ENCODE measurements around the gene NACA.
"Not testable (repeated sequence)": the region's sequence is repeated elsewhere in the genome, so short reads cannot be mapped to it uniquely, and the experiment has no call there.

Gene NACA

DNA sequence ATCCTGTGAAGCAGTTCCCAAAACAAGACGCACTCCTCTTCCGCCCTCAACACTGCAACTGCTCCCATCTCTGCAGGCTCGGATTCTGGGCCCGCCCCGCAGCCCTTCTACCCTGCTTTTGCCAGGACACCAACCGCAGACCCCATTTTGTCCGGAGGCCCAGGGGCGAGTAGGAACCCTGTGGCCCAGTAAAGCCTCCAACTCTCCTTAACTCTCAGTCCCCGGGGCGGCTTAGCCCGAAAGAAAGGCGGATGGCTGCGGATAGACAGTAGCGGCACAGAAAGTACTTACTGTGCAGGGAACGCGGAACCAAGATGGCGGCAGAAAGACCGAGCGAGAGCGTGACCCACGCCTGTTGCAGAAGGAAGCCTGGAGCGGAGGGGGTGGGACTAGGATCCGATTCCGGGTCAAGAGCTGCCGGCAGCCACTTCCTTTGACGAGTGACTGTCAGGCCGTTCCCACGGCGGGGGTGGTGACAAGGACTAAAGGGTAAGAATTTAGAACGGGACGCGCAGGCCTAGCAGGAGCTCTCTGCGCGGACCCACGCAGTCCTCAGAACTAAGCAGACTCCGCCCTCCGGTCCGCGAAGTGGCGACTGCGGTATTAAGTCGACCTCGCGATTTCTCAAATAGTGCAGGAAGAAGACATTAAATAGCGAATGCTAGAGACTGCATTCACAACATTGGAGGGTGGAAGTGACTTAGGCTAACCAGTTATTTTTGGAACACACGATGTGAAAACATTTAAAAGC is at the start of gene NACA:
TSS of gene NACA (minus strand) at position 328 of the 751 bp plus-strand sequence. CDS start 778 bp downstream, outside the sequence.
- peak; percentile 98 for DNase-seq (ENCODE audit: low read depth, low spot score)

DNA sequence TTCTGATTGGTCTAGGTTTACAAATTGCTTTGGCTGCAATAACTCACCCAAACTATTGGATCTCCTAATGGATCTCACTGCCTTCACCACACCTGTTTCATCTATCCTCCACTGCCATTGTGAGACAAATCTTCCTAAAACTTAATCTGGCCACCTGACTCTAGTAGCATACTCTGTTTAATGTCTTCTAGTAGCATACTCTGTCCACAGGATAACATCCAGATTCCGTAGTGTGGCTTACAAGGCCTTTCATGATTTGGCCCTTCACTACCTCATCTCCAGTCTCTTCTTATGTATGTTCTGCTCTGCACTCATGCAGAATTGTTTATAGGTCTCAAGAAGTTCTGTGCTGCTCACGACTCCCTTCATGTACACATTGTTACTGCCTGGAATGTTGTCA is 48.0 kb upstream of the NACA start:
- DNase-seq (ENCODE audit: low read depth, low spot score), result no peak

DNA sequence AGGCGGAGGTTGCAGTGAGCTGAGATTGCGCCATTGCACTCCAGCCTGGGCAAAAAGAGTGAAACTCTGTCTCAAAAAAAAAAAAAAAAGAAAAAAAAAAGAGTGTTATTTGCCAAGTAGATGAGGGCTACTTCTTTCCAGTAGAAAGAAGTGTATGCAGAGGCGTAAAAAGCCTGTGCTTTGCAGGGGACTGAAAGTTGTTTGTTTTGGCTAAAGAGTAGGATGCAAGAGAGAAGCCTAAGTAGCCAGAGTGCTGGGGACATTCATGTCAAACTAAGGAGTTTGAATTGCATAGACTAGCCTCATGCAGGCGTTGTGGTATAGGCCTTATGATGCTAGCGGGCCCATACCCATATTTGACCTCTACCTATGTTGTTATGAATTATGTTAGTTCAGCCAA is 47.5 kb upstream of the NACA start:
- no peak for DNase-seq (ENCODE audit: low read depth, low spot score)

DNA sequence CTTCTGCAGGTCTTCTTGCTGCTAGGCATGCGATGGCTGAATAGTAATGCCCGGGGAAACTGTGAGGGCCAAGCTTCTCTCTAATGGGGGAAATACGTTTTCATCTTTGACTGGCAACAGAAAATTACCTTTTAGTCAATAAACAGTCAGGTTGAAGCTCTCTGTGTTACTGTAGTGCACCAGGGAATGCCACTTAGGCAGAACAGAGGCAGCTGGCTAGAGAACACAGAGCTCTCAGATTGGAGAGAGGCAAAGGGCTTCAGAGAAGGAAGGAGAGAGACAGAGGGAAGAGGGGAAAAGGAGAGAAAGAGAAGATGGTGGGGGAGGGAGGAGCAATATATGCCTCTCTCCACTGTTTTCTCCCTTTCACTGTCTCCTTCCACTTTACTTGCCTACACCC is 44.8 kb upstream of the NACA start:
- no peak for DNase-seq (ENCODE audit: low read depth, low spot score)

DNA sequence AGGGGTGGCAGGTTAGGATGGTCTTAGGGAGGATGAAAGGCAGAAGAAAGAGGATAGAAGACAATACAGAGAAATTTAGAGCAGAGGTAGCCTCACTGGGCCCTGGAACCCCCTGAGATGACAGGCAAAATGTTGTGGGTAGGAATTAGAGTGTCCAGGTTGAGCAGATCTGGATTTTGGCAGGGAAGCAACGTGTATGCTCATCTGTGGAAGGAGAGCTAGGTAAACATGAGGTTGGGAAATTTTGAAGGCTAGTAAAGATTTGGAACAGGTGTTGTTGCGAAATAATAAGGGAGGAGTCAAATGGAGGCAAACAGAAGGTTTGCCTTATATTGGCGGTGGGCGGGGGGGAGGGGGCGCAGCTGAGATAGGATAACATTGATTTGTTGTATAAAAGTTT is 43.3 kb upstream of the NACA start:
- DNase-seq (ENCODE audit: low read depth, low spot score), result no peak

DNA sequence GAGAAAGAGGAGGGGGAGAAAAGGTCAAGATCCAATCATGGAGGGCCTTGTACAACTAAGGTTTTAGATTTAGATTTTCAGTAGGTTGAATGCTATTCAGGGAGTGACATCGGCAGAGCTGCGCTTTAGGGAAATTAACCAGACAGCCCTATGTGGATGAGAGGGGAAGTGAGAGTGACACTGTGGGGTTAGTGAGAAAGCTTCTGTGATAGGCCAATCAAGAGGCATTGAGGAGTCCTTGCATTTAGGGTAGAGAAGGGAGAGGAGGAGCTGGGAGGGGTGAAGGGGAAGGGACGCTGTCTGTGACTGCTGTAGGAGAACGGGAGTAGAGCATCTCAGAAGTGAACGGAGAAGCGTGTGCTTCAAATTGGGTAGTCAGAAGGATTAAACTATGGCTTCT is 41.4 kb upstream of the NACA start:
- no peak for DNase-seq (ENCODE audit: low read depth, low spot score)

DNA sequence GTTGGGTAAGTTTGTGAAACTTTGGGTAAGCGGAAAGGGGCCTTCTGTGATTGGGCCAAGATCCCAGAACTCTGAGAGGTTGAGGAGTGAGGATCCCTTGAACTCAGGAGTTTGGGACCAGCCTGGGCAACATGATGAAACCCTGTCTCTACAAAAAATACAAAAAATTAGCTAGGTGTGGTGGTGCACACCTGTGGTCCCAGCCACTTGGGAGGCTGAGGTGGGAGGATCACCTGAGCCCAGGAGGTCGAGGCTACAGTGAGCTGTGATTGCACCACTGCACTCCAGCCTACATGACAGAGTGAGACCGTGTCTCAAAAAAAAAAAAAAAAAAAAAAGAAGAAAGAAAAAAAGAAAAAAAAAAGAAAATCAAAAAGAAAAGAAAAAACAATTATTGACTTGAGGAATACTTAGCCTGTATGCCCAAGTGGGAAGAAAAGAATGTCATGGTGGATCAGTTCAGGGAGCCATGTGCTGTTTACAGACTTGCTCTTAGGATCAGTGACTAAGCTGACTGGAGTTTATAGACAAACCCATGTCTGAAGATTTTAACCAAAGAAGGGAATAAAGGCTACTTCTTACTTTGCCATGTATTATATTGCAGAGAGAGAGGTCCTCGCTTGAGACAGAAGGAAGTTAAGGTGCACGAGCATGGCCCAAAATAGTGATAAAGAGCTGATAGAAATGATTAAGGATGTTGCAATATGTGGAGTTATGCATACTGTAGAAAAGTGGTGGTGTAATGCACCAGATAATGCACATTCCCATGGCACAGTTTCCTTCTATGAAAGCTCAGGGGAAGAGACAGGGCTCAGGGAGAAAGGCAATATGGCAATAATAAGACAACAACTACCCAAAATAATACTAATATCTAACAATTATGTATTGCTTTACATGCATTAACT is 38.9 kb upstream of the NACA start:
- DNase-seq (ENCODE audit: low read depth, low spot score), result peak; percentile 30

DNA sequence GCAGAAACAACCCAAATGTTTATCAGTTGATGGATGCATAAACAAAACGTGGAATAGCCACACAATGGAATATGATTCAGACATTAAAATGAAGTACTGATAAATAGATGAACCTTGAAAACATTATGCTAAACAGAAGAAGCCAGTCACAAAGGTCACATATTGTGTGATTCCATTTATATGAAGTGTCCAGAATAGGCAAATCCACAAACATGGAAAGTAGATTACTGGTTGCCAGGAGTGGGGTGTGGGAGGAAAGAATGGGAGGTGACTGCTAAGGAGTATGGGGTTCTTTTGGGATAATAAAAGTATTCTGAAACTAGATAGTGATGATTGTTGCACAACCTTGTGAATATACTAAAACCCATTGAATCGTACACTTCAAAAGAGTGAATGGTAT is 36.7 kb upstream of the NACA start:
- no peak for DNase-seq (ENCODE audit: low read depth, low spot score)

DNA sequence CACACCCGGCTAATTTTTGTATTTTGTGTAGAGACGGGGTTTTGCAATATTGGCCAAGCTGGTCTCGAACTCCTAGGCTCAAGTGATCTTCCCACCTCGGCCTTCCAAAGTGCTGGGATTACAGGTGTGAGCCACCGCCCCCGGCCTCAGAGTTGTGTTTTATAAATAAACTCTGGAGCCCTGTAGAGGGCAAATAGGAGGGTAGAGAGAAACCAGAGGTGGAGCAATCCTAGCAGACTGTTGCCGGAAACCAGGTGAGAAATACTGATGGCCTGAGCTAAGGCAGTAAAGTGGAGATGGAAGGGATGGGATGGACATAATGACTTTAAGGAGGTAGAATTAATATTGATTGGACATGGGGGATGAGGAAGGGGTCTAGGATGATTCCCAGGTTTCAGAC is 35.4 kb upstream of the NACA start:
- DNase-seq (ENCODE audit: low read depth, low spot score), result no peak

DNA sequence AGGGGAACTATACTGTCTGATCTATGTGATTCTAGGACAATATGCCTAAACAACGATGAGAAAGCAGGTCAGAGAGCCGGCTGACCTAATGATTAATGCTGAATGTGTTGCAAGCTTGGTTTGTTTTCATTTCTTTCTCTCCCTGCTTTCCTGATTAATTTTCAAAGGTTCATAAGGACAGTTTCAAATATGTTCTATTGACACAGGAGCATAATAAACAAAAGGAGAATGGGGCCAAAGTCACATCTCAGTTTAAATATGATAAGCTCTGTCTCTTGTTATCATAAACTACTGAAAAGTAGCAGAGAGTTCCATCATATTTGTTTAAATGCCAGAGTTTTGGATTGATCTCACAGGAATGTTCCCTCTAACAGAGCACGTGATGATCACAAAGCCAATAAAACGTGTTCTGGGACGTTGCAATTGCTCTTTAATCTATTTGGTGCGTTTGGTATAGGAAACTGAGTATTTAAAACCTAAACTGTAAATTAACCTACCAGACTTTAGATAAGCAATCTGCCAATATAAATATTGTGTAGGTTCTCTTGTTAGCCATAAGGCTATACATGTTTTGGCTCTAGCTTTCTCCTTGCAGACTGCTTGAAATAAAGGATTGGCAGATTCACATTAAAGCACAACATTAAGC is 34.3 kb upstream of the NACA start:
- no peak for DNase-seq (ENCODE audit: low read depth, low spot score)

DNA sequence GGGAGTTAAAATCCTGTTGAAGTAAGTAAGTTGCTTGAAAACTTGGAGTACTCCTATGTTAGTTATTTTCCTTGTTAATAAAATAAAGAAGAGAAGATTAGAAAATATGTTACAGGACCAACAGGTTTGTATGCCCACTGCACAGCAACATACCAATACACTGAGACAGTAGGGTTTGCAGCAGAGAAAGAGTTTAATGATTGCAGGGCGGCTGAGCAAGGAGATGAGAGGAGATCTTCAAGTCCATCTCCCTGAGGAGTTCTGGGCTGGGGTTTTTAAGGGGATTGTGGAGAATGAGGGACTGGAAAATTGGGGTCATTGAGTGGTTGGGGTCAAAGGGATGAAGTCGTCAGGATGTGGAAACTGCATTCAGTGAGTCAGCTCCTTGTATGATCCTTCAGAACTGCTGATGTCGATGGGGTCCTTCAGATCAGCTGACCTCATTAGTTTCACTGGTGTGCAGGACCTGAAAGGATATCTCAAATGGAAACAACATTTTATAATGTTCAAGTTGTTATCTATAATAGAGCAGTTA is 33.7 kb upstream of the NACA start:
- no peak for DNase-seq (ENCODE audit: low read depth, low spot score)

DNA sequence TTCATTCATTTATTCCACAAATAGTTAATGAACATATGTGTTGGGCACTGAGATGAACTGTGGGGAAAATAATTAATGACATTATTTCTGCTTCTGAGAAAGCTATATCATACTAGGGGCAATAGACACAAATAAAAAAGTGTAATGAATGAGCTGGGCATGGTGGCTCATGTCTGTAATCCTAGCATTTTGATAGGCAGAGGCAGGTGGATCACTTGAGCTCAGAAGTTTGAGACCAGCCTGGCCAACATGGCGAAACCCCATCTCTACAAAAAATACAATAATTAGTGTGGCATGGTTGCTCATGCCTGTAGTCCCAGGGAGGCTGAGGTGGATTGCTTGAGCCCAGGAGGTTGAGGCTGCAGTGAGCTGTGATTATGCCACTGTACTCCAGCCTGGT is 32.9 kb upstream of the NACA start:
- DNase-seq (ENCODE audit: low read depth, low spot score), result not testable (repeated sequence)

DNA sequence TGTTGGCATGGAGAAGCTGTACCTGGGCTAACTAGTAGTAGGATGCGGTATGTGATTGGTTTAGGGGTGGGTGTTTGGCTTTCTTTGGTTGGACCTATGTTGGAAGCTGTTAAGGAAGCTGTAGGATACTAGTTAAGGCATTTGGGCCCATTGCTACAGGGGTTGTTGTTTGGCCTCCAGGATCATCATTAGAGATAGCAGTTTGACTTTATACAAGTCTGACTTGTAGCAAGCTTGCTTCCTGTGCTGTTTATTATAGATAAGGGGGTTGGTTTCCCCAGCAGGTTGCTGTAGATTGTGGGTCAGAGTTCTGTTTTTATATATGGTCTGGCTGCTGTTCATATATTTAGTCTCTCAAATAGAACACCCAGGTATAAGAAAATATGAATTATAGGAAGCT is 28.5 kb upstream of the NACA start:
- DNase-seq (ENCODE audit: low read depth, low spot score), result no peak

DNA sequence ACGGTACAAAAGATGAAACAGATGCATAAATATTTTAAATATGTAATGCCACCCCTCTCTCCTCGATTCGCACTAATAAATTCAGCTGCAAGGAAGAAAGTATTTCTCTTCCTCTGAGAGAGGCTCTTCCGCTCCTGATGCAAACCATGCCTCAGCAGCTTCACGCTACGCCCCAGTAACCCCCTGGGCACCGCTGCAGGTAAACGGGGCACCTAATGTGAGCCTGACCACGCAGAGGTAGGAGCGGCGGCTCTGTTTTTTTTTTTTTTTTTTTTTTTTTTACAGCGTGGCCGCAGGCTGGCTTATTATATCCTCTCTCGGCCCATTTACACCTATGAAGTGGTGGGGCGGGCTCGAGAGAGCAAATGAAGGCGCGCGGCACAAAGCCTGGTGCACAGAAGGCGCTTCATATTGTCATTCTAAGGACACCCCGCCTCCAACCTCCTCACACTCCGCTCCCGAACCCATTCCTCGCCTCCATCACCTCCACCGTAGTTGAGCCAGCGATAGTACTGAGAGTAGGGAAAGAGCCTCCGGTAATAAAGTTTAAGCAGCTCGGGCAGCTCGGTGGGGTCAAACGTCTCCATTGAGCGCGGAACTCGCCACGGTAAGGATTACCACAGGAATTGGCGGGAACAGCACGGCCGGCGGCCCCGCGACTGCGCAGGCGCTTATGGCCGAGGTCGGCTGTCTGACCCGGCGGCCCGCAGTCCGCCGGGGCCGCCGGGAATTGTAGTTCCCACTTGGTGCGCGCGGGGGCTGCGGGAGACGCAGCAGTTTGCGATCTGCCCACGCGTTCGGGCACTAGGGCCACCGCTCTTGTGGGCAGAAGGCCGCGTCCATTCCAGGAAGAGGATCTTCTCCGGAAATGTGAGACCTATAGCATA is 26.9 kb upstream of the NACA start, which contains the start of gene PRIM1:
TSS of gene PRIM1 (minus strand) at position 612 of the 887 bp plus-strand sequence. CDS start at position 587, 25 bp downstream.
- peak; percentile 91 for DNase-seq (ENCODE audit: low read depth, low spot score)

DNA sequence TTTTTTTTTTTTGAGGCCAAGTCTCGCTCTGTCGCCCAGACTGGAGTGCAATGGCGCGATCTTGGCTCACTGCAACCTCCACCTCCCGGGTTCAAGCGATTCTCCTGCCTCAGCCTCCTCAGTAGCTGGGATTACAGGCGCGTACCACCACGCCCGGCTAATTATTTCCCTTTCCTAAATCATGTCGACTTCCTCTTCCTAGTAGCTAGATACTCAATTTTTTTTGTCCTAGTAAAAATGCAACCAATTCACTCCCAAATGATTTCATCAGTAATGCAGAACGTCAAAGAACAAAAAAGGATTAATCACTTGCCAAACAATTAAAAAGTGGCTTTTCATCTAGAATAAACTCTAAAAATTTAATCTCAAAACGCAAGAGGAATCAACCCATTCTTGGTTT is 25.5 kb upstream of the NACA start:
- DNase-seq (ENCODE audit: low read depth, low spot score), result not testable (repeated sequence)

DNA sequence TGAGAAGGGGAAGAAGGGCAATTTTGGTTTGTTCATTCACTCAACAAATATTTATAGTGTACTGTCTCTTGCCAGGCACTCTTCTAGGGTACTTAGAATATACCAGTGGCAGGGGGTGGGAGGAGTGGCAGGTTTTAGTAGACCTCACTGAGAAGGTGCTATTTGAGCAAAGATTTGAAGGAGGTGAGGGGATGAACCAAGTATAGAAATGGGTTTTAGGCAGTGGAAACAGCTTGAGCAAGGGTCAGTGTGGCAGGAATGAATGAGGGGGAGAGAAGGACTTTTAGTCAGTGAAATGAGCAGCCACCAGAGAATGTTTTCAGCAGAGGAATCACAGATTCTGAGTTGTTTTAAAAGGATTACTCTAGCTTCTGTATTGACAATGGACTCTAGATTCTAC is 24.8 kb upstream of the NACA start:
- no peak for DNase-seq (ENCODE audit: low read depth, low spot score)

DNA sequence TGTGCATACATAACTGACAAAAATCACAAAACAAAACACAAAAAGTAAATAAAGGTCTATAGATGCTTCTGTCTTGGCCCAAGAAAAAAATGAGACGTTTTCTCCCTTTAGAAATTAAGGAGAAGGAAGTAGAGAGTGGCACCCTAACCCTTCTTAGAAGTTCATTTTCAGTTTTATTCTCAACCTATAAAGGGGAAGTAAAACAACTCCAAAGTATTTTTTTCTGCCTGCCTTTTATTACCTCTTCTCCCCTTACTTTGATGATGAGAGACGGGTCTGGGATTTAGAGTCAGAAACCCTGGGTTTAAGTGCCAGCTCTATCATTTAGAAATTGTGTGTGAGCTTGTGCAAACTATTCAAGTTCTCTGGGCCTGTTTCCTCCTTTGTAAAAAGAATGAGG is 24.3 kb upstream of the NACA start:
- no peak for DNase-seq (ENCODE audit: low read depth, low spot score)

DNA sequence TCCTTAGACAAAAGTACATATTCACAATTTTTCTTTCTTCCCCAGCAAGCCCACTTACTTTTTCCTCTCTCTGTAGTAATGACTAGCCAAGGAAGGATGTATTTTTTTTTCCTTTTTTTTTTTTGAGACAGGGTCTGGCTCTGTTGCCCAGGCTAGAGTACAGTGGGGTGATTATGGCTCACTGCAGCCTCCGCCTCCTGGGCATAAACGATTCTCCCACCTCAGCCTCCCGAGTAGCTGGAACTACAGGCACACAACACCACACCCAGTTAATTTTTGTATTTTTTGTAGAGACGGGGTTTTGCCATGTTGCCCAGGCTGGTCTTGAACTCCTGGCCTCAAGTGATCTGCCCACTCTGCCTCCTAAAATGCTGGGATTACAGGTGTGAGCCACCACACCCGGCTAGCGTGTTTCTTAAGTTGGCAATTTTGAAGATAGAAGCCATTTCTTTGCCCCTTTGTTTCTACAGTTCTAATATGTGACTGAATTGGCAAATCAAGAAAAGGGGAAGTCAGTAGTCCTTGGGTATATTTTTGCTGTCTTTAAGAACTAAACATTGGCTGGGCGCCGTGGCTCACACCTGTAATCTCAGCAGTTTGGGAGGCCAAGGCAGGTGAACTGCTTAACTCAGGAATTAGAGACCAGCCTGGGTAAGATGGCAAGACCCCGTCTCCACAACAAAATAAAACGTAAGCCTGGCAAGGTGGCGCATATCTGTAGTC is 3.2 kb upstream of the NACA start:
- no peak for DNase-seq (ENCODE audit: low read depth, low spot score)

DNA sequence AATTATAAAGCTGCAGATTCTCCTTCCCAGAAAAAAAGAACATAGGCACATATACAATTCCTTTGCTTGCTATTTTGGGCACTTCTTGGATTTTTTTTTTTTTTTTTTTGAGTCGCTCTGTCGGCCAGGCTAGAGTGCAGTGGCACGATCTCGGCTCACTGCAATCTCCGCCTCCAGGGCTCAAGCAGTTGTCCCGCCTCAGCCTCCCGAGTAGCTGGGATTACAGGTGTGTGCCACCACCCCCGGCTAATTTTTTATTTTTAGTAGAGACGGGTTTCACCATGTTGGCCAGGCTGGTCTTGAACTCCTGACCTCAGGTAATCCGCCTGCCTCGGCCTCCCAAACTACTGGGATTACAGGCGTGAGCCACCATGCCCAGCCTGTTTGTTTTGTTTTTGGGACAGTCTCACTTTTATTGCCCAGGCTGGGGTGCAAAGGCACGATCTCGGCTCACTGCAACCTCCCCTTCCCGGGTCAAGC is 1.1 kb upstream of the NACA start:
- DNase-seq (ENCODE audit: low read depth, low spot score), result not testable (repeated sequence)

DNA sequence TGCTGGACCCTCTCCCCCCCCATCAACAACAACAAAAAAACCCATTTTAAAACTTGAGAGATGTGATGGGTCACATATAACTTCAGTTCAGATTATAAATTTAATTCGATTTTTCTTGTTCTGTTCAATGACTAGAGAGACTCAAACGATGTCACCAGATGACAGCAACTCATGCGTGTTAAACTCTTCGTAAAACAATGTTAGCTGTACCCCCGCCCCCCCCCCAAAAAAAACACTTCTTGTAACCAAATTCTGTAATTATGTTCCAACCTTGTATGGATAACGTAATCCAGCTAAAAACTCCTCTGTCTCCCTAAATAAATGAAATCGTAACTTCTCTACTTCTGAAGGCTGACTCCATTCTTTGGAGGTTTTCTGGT is 614 bp upstream of the NACA start:
- DNase-seq (ENCODE audit: low read depth, low spot score), result no peak

DNA sequence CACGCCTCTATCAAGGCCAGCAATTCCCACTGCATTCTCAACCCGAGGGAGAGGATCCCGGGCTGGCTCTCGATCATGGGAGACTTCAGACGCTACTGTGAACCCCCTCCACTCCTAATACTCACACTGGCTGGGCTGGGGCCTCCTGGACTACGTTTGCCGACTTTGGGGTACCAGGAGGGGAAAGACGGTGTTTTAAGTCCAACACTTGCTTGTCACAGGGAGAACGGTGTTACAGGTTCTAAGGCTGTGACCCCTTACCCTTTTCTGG is 463 bp downstream of the NACA start:
- no peak for DNase-seq (ENCODE audit: low read depth, low spot score)
